Coronary artery (tissue), 2 donors: ENCODE data around the gene SLF2.

Experiments
- DNase-seq: peaks from one replicate; pipeline ENCODE4 v3.0.0-alpha.2; 2017; ENCODE audit warnings: low spot score
- H3K27ac ChIP-seq, 2 donors: fragments of 200-600 bp; sonication (generic); one replicate each; pipeline ENCODE4 v1.5.1; 2016 to 2019
- H3K4me3 ChIP-seq: fragments of 200-600 bp; sonication (generic); 2 replicates; pipeline ENCODE4 v1.5.1; 2016; ENCODE audit warnings: mild to moderate bottlenecking, moderate library complexity
- CTCF ChIP-seq: fragments of 200-600 bp; sonication (generic); IDR thresholded peaks from one replicate; pipeline ENCODE4 v1.5.1; 2019; ENCODE audit warnings: antibody characterized with exemption

SLF2 gene, protein sequence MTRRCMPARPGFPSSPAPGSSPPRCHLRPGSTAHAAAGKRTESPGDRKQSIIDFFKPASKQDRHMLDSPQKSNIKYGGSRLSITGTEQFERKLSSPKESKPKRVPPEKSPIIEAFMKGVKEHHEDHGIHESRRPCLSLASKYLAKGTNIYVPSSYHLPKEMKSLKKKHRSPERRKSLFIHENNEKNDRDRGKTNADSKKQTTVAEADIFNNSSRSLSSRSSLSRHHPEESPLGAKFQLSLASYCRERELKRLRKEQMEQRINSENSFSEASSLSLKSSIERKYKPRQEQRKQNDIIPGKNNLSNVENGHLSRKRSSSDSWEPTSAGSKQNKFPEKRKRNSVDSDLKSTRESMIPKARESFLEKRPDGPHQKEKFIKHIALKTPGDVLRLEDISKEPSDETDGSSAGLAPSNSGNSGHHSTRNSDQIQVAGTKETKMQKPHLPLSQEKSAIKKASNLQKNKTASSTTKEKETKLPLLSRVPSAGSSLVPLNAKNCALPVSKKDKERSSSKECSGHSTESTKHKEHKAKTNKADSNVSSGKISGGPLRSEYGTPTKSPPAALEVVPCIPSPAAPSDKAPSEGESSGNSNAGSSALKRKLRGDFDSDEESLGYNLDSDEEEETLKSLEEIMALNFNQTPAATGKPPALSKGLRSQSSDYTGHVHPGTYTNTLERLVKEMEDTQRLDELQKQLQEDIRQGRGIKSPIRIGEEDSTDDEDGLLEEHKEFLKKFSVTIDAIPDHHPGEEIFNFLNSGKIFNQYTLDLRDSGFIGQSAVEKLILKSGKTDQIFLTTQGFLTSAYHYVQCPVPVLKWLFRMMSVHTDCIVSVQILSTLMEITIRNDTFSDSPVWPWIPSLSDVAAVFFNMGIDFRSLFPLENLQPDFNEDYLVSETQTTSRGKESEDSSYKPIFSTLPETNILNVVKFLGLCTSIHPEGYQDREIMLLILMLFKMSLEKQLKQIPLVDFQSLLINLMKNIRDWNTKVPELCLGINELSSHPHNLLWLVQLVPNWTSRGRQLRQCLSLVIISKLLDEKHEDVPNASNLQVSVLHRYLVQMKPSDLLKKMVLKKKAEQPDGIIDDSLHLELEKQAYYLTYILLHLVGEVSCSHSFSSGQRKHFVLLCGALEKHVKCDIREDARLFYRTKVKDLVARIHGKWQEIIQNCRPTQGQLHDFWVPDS

DNA sequence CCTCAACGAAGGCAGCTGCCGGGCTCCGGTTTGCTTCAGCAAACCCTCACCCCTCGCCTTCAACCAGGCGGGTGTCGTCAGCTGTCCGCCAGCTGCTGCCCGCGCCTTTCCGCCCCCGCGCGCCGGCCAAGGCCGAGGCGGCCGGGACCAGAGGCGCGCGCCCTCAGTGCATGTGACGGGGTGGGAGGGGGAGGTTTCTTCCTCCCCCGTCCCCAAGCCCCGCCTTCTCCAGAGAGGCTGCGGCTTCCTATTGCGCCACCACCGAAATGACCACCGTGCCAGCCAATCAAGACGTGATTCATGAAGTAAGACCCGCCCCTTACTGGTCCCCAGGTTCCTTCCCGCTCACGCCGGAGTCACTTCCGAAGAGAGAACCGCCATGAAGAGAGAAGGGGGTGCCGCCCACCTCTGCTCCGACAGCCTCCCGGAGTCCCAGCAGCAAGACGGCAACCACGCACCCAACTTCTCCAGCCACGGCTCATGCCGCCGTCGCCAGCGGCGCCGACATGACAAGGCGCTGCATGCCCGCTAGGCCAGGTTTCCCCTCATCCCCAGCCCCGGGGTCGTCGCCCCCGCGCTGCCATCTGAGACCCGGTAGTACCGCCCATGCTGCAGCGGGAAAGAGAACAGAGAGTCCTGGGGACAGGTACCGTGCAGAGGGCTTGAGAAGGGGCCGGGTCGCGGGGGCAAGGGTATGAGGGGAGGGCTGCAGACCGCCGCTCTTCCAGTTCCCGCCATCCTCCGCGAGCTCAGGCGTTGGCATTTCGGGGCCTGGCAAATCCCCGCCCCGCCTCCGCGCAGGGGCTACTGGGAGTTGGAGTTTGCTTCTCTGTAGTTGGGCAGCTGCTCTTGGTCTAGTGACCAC is at the start of gene SLF2:
SLF2 (plus strand) TSS at position 359 of the 865 bp plus-strand sequence; CDS start at position 507, 148 bp downstream.
- DNase-seq, result peak; percentile 99
- no peak for TF ChIP-seq CTCF
- Histone ChIP-seq H3K27ac (peak within 1 kb of the TSS; percentile 82 to 94), H3K4me3 (peak within 1 kb of the TSS; percentile 84)

- no peak for DNase-seq
- Histone ChIP-seq H3K27ac (no peak overlapping the region), H3K4me3 (no peak overlapping the region)
- TF ChIP-seq CTCF, result no peak
Measured at GRCh38 chr10:100863433-100863832, 49.3 kb upstream of the SLF2 start.

GRCh38 chr10:100864036-100864885 is 48.5 kb upstream of the SLF2 start:
- no peak for TF ChIP-seq CTCF
- H3K4me3 ChIP-seq, result no peak overlapping the region
- no peak overlapping the region for H3K27ac ChIP-seq
- no peak for DNase-seq

GRCh38 chr10:100864978-100865377 is 47.8 kb upstream of the SLF2 start:
- H3K27ac ChIP-seq, result no peak overlapping the region

DNA sequence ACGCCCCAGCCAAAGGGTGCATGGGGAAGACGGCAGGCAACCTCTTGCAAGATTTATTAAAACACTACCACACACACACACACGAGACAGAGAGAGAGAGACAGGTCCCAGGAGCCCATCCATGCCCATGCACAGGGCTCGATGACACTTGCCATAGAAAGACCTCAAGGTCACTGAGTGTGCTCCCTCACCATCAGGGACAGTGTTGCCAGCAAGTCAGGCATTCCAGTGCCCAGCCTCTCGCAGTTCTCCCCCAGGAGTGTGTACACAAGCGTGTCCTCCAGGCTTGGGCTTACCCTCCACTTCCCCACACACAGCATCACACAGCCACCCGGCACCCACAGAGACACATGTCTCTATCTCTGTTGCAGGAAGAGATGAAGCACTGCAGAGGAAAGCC is 46.8 kb upstream of the SLF2 start:
- Histone ChIP-seq H3K4me3 (no peak overlapping the region), H3K27ac (no peak overlapping the region)
- DNase-seq, result no peak
- TF ChIP-seq CTCF, result no peak

More at GRCh38 chr10:100864978-100865377, 47.8 kb upstream of the SLF2 start:
- TF ChIP-seq CTCF, result no peak
- no peak overlapping the region for H3K4me3 ChIP-seq
- DNase-seq, result no peak
